Esophagus (tissue), 2 donors: ENCODE data around the gene TTC32. TPM values are rescaled to one million over a fixed set of nuclear protein-coding genes. Genes with fewer than 3 reads are reported as not detected.

Experiments used
- H3K27ac ChIP-seq, 2 donors: one replicate each; pipeline ENCODE4 v1.5.1; 2013; ENCODE audit warnings: low read depth in 2 of 2, mild to moderate bottlenecking in 2 of 2, inconsistent platforms in 1 of 2, low read length in 1 of 2, moderate library complexity in 1 of 2
- H3K27me3 ChIP-seq, 2 donors: one replicate each; pipeline ENCODE4 v1.6.1; 2013; ENCODE audit warnings: low read length in 2 of 2, control low read depth in 1 of 2, mild to moderate bottlenecking in 1 of 2; ENCODE audit not compliant: insufficient read depth in 2 of 2, control insufficient read depth in 1 of 2
- H3K36me3 ChIP-seq, 2 donors: one replicate each; pipeline ENCODE4 v1.6.1; 2013; ENCODE audit warnings: low read length in 1 of 2; ENCODE audit not compliant: control insufficient read depth in 2 of 2, insufficient read depth in 2 of 2
- H3K4me1 ChIP-seq, 2 donors: one replicate each; pipeline ENCODE4 v1.6.1; 2013; ENCODE audit warnings: low read length in 1 of 2; ENCODE audit not compliant: control insufficient read depth in 2 of 2, insufficient read depth in 2 of 2
- H3K4me3 ChIP-seq, 2 donors: one replicate each; pipeline ENCODE4 v1.5.1; 2013; ENCODE audit warnings: low read length in 2 of 2, mild to moderate bottlenecking in 2 of 2, low read depth in 1 of 2, moderate library complexity in 1 of 2
- H3K9me3 ChIP-seq, 2 donors: one replicate each; pipeline ENCODE4 v1.6.1; 2013; ENCODE audit warnings: mild to moderate bottlenecking in 2 of 2, low read depth in 1 of 2, low read length in 1 of 2, moderate library complexity in 1 of 2; ENCODE audit not compliant: control insufficient read depth in 2 of 2, insufficient read depth in 1 of 2
- WGBS, 2 donors: extraction: QIAGEN DNeasy Blood & Tissue Kit; methylation state at CpG; one replicate each; pipeline ENCODE4 v1.1.7; 2013; 5-methylcytosine and 5-hydroxymethylcytosine counted together
- polyA plus RNA-seq, 2 donors: library from polyadenylated mRNA; stranded (reverse); fragments of 200-250 nt; gene quantifications; one replicate each; pipeline ENCODE4 v1.2.3, GENCODE V29; 2013
- donor health status: healthy with polysubstance abuse.
- donor health status: Bipolar disorder and iron deficiency.

TTC32 gene
- polyA plus RNA-seq, 2 donors = 13.4 to 17.8 TPM

DNA sequence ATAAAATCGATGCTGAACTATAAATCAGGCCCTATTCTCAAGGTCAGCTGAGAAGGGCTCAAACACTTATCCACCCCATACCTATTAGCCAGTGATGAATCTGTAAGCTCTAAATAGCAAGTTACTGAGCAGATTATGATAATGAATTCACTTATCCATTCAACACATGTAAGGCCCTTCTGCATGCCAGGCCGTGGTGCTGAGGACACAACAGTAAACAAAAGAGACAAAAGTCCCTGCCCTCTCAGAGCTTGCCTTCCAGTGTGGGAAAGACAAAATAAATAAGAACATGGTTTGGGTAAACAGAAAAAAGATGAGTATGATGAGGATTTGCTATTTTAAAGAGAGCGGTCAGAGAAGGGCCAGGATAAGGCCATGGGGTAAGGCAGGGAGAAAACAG, 11.7 kb downstream of the TTC32 start:
- no peaks in the 10 kb centered on the region for H3K27me3 ChIP-seq
- WGBS, 2 donors = 74 to 76% methylated on average over 3 of the region's 3 CpGs
- no peak overlapping the region for H3K4me3 ChIP-seq
- no peaks in the 10 kb centered on the region for H3K36me3 ChIP-seq
- no peaks in the 10 kb centered on the region for H3K4me1 ChIP-seq
- H3K9me3 ChIP-seq = no peaks in the 10 kb centered on the region
- H3K27ac ChIP-seq = no peak overlapping the region

DNA sequence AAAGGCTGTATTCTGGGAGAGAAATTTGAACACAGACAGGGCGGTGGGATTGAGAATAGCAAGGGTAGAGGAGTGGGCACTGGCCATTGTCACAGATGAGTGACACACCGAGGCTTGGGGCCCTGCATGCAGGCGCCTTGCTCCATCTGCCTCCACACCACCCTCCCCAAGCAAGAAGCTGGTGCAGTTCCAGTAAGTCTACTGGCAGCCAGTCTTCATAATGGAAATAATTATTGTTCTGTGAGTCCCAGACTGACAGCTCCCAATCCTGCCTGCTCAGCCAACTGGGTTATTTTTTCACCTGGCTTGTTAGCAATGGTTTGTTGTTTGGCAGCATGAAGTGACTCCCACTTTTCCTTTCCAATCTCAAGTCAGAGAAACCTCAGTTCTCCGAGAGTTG, 13.0 kb downstream of the TTC32 start:
- no peaks in the 10 kb centered on the region for H3K4me1 ChIP-seq
- no peaks in the 10 kb centered on the region for H3K9me3 ChIP-seq
- H3K4me3 ChIP-seq = no peak overlapping the region
- 91% methylated on average over 4 of the region's 4 CpGs for WGBS, 2 donors
- H3K27ac ChIP-seq = no peak overlapping the region
- H3K27me3 ChIP-seq = no peaks in the 10 kb centered on the region
- H3K36me3 ChIP-seq = no peaks in the 10 kb centered on the region

DNA sequence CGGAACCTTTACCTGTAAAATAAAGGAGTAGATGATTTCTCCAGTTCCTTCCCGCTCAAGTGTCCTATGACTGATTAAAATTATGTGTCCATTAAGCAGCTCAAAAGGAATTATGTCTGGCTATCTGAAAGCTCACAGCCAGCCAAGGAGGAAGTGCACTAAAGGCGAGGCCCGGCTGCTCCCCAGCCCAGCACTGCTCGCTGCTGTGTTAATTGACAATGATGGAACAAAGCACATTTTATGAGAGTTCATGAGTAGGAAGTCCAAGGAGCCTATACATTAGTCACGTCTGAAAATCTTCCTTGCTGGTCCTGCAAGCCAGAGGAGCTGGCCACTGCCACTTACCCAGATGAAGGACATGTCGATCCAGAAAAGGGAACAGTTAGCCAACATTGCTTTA, 14.3 kb downstream of the TTC32 start:
- no peaks in the 10 kb centered on the region for H3K36me3 ChIP-seq
- H3K27ac ChIP-seq = no peak overlapping the region
- H3K27me3 ChIP-seq = no peaks in the 10 kb centered on the region
- H3K4me3 ChIP-seq = no peak overlapping the region
- H3K4me1 ChIP-seq = no peaks in the 10 kb centered on the region
- 75 to 78% methylated on average over 7 of the region's 7 CpGs for WGBS, 2 donors
- H3K9me3 ChIP-seq = no peaks in the 10 kb centered on the region

DNA sequence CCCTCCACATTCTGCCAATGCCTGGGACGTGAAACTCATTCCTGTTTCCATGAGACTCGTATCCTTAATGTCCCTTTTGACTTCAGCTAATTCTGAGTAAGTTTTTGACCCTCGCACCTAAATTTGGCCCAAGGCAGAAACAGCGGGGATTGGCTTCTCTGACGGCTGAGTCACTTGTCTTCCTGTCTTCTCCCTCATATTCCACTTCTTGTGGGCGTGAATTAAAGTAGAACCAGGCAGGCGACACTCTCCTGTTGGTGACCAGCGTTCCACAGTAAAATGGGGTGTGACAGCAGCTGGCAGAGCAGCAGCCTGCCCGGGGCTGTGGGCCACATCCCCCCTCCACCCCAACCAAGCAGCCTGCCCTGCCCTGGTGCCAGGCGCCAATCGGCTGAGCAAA, 15.5 kb downstream of the TTC32 start:
- Histone ChIP-seq H3K27me3 (no peaks in the 10 kb centered on the region), H3K4me1 (no peaks in the 10 kb centered on the region), H3K27ac (no peak overlapping the region), H3K9me3 (no peaks in the 10 kb centered on the region), H3K4me3 (no peak overlapping the region), H3K36me3 (no peaks in the 10 kb centered on the region)
- WGBS, 2 donors = 51 to 72% methylated on average over 11 of the region's 11 CpGs

DNA sequence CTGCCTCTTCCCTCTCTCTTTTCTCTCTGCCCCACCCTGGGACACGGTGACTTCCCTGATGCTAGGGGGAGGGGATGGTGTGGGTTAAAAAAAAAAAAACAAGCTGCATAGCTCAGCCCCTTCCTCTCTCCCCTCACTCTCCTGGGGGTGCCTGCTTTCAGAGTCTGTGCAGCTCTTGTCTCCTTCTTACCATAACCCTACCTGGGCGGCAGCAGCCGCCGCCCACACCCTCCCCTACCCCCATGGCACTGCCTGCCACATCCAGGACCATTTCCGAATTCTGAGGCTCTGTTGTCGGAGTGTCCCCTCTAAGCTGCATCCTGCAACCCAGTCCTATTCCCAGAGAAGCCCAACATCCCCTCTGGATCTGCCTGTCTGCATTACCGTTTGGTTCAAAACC, 16.0 kb downstream of the TTC32 start:
- Histone ChIP-seq H3K36me3 (no peaks in the 10 kb centered on the region), H3K9me3 (no peaks in the 10 kb centered on the region), H3K4me1 (no peaks in the 10 kb centered on the region), H3K27me3 (no peaks in the 10 kb centered on the region), H3K4me3 (no peak overlapping the region), H3K27ac (no peak overlapping the region)
- 69% methylated on average over 7 of the region's 7 CpGs for WGBS, 2 donors

DNA sequence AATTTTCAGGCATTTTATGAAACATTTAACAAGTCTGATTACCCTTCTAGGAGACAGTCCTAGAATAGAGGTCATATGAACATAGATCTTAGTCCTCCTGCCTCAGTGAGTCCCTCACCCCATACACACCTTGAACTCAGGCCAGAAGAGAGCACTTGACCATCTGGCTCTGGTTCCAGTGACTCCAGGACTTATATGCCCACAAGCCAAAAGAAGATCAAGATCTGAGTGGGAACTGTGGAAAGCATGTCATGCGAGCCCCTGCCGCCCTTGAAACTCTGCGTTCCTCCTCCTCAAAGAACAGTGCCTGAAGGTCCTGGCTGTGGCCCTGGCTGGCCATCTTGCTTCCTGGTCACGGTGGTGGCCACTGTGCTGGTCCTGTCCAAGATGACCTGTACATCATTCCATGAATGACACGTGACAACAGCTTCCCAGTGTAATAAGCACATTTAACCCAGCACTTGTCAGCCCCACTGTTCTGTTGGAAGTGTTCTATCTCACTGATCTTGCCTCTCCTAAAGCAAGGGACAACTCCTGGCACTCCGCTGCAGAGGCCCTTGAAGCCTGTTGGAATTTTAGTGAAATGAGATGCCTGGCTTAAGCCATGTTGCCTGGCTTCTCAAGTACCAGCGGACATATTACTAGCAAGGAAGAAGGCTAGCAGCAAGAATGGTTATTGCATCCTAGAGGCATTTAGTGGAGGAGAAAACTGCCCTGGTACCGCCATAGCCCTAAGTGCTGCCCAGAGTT, 17.6 kb downstream of the TTC32 start:
- no peaks in the 10 kb centered on the region for H3K27me3 ChIP-seq
- no peaks in the 10 kb centered on the region for H3K9me3 ChIP-seq
- peaks cover 0 to 2% of the 10 kb centered on the region in 2 donors for H3K36me3 ChIP-seq
- H3K4me1 ChIP-seq = no peaks in the 10 kb centered on the region
- no peak overlapping the region for H3K4me3 ChIP-seq
- WGBS, 2 donors = 97% methylated on average over 8 of the region's 8 CpGs
- H3K27ac ChIP-seq = no peak overlapping the region

DNA sequence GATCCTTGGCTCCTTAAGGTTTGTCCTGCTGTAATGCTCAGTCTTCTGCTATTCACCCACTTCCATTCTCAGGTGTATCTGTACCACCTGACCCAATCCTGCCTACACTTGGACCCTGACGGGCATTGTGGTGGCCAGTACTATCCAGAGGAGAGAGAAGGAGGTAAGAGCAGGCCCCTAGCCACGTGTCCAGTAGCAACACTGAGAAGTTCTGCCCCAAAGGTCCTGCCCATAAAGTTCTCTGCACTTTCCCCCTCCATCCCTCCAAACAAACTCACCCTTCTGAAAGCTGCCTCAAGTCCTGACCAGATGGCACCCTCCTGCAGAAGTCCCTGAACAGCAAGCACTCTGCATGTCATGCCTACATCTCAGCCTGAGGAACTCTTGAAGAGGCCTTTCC, 18.3 kb downstream of the TTC32 start:
- no peaks in the 10 kb centered on the region for H3K27me3 ChIP-seq
- H3K4me3 ChIP-seq = no peak overlapping the region
- no peaks in the 10 kb centered on the region for H3K9me3 ChIP-seq
- H3K27ac ChIP-seq = no peak overlapping the region
- 39 to 46% methylated on average over 2 of the region's 2 CpGs for WGBS, 2 donors
- H3K36me3 ChIP-seq = peaks cover 0 to 2% of the 10 kb centered on the region in 2 donors
- H3K4me1 ChIP-seq = no peaks in the 10 kb centered on the region

DNA sequence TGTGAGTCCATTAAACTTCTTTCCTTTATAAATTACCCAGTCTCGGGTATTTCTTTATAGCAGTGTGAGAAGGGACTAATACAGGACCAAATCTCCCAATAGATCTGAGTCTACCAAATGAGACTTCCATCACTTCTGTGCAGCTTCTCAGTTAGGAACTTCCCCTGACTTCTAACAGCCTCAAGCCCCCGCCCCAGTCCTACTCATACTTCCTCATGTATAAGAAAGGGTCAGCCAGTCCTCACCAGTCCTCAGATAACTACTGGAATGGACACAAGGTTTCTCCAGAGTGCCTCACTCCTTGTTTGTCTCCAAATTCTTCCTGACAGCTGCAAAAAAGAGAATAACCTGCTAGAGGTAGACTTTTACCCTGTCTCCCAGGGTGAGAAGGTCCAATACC, 19.5 kb downstream of the TTC32 start:
- H3K4me3 ChIP-seq = no peak overlapping the region
- H3K4me1 ChIP-seq = no peaks in the 10 kb centered on the region
- H3K9me3 ChIP-seq = no peaks in the 10 kb centered on the region
- no peaks in the 10 kb centered on the region for H3K27me3 ChIP-seq
- 91 to 94% methylated on average over 2 of the region's 2 CpGs for WGBS, 2 donors
- no peak overlapping the region for H3K27ac ChIP-seq
- H3K36me3 ChIP-seq = peaks cover 0 to 2% of the 10 kb centered on the region in 2 donors

DNA sequence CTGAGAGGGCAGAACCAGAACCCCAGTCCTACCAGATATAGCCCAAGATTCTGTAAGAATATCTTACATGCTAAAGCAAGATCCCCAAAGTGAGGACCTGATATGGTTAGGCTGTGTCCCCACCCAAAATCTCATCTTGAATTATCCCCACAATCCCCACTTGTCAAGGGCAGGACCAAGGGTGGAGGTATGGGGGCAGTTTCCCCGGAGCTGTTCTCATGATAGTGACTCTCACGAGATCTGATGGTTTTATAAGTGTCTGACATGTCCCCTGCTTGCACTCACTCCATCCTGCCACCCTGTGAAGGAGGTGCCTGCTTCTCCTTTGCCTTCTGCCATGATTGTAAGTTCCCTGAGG, 19.9 kb downstream of the TTC32 start:
- Histone ChIP-seq H3K4me3 (no peak overlapping the region), H3K27me3 (no peaks in the 10 kb centered on the region), H3K9me3 (no peaks in the 10 kb centered on the region), H3K27ac (no peak overlapping the region), H3K36me3 (peaks cover 0 to 2% of the 10 kb centered on the region in 2 donors), H3K4me1 (no peaks in the 10 kb centered on the region)
- 46 to 70% methylated on average over 2 of the region's 2 CpGs for WGBS, 2 donors

DNA sequence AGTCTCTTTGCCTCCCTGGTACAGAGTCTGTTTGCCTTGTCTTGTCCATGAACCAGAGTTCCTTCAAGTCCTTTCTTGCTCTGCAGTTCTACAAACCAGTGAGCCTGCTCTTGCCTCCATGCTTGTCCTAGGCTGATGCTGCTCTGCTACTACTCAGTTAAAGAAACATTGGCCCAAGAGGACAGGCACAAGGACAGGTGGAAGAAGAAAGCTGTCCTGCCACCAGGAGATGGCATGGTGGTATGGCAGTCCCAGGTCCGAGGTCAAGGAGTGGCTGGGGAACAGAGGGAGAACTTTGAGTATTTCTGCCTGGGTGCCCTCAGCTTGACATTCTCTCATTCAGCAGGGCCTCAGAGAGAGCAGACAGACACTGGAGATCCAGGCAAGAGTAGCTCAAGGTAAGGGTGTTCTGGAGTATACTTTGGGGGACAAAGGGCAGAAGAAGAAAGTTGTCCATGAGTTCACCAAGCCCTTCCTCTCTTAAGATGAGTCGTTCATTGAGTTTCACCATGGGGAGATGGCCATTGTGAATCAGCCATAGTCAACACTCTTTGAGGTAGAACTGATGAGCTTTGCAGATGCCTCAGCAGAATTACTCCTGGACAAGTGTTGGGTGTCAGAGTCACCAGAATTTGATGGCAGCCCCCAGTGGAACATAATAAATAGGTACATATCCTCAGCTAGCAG, 20.4 kb downstream of the TTC32 start:
- H3K36me3 ChIP-seq = peaks cover 0 to 2% of the 10 kb centered on the region in 2 donors
- H3K27me3 ChIP-seq = no peaks in the 10 kb centered on the region
- H3K27ac ChIP-seq = no peak overlapping the region
- H3K9me3 ChIP-seq = no peaks in the 10 kb centered on the region
- 85 to 90% methylated on average over 2 of the region's 2 CpGs for WGBS, 2 donors
- no peak overlapping the region for H3K4me3 ChIP-seq
- no peaks in the 10 kb centered on the region for H3K4me1 ChIP-seq
